Activated T-helper 2 cell treated with anti-CD3 and anti-CD28 coated beads, Interferon-gamma antibody, Interleukin-2, Interleukin-4, amounts not matched to agents 10 μg/mL and 5 μg/mL and 100 μg/mL, durations not matched to agents 14 hours and 24 hours and 36 hours (primary cell): ENCODE measurements around the gene ALDH3B2. TPM values are rescaled to one million over a fixed set of nuclear protein-coding genes. Genes with fewer than 3 reads are reported as not detected.

ENCODE experiments used
- DNase-seq: peaks from one replicate; pipeline ENCODE4 v3.0.0; 2021; ENCODE audit warnings: low spot score
- H3K27ac Mint-ChIP-seq: one replicate; pipeline ENCODE4 v1.8.0; 2021; ENCODE audit warnings: mixed read lengths
- H3K27me3 Mint-ChIP-seq: one replicate; pipeline ENCODE4 v1.8.0; 2021; ENCODE audit warnings: low read depth, mixed read lengths
- H3K36me3 Mint-ChIP-seq: one replicate; pipeline ENCODE4 v1.8.0; 2021; ENCODE audit warnings: low read depth, mixed read lengths
- H3K4me1 Mint-ChIP-seq: one replicate; pipeline ENCODE4 v1.8.0; 2021; ENCODE audit warnings: low read depth, mixed read lengths
- H3K4me3 Mint-ChIP-seq: one replicate; pipeline ENCODE4 v1.8.0; 2021; ENCODE audit warnings: low read depth, mild to moderate bottlenecking, moderate library complexity, mixed read lengths
- H3K9me3 Mint-ChIP-seq: one replicate; pipeline ENCODE4 v1.8.0; 2021; ENCODE audit warnings: mixed read lengths
- intact Hi-C: fragments of 100-400 bp; cut with micrococcal nuclease; formaldehyde crosslinking; loops from one replicate; pipeline ENCODE4 v1.15.1; 2023
- total RNA-seq: library from RNA; stranded (reverse); gene quantifications from 2 replicates; pipeline ENCODE4 v1.2.3, GENCODE V29; 2022

Gene ALDH3B2
- total RNA-seq, 1 donor from 2014 or later = not detected

DNA sequence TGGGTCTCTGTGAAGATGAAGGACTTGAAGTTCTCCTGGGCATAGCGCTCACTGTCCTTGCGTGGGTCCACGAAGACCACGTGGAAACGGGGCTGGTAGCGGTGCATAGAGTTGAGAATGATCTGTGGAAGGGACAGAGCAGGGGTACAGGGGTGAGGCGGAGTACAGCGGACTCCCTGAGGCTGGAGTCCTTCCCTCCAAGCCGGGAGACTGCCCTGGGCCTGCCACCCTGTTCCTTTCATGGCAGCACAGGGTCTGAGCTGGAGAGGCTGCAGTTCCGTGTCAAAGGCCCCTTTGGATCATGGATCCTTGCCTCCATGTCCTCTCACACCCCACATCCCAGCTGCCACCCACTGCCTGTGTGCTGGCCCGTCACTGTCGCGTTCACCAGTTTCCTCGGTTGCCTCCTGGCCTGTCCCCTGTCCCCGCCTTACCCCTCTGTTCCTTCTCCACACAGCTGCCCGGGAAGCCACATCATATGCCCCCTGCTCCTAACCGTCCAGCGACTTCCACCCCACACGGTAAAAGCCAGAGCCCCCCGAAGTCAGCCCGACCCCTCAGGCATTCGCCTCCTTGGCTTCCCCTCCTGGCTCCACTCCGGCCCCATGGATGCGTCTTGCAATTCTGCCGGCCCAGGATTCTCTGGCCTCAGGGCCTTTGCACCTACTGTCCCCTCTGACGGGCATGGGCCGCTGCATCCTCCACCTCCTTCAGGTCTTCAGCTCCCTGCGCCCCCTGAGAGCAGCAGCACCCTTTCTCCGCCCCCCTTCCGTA, 41.3 kb downstream of the ALDH3B2 start:
- H3K27me3 Mint-ChIP-seq = no peaks in the 10 kb centered on the region
- H3K9me3 Mint-ChIP-seq = no peaks in the 10 kb centered on the region
- no peak overlapping the region for H3K4me3 Mint-ChIP-seq
- no peak for DNase-seq
- no peaks in the 10 kb centered on the region for H3K36me3 Mint-ChIP-seq
- peaks cover 15% of the 10 kb centered on the region for H3K4me1 Mint-ChIP-seq
- H3K27ac Mint-ChIP-seq = no peak overlapping the region
- intact Hi-C loops = loop anchor here (5.0 kb wide), 1 partner anchor 126 kb away; the partner anchor contains the start of genes CDK2AP2 and PITPNM1

DNA sequence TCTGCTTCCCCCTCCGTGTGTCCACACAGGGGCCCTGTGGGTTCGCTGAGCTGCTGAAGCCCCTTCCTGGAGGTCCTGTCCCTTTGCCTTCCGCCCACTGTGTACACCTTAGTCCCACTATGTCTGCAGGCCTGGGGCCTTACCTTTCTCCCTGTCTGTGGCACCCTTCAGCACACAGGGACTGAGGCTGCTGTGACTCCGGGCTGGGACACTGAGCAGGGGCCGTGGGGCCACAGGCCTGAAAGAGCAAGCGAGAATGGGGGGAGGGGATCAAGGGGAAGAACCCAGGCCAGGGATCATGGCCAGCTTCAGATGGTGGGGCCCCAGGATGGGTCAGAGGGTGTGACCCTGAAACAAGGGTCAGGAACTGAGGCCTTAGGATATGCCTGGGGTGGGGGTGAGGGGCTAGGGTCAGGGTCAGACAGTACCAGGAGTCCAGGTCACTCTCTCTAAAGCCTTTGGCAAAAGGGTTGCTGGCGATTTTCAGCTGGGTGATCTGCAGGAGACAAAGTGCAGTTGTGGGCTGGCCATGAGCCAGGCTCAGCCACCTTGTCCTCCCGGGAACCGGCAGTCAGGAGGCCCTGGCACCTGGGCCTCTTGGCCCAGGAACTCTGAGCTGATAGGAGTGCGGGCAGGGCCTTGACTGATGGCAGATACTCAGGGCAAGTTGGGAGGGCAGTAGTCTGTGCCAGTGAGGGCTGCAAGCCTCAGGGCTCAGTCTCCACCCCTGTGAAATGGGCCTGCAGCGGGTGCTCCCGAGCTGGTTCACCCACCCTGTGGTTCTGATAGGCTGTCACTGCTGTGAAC, 42.0 kb downstream of the ALDH3B2 start:
- intact Hi-C loops = loop anchor here (5.0 kb wide), 1 partner anchor 125 kb away; the partner anchor contains the start of genes CDK2AP2 and PITPNM1
- H3K36me3 Mint-ChIP-seq = no peaks in the 10 kb centered on the region
- no peaks in the 10 kb centered on the region for H3K27me3 Mint-ChIP-seq
- H3K4me3 Mint-ChIP-seq = peak overlapping the region; percentile 62
- H3K27ac Mint-ChIP-seq = no peak overlapping the region
- H3K4me1 Mint-ChIP-seq = peaks cover 14% of the 10 kb centered on the region
- no peaks in the 10 kb centered on the region for H3K9me3 Mint-ChIP-seq
- no peak for DNase-seq

DNA sequence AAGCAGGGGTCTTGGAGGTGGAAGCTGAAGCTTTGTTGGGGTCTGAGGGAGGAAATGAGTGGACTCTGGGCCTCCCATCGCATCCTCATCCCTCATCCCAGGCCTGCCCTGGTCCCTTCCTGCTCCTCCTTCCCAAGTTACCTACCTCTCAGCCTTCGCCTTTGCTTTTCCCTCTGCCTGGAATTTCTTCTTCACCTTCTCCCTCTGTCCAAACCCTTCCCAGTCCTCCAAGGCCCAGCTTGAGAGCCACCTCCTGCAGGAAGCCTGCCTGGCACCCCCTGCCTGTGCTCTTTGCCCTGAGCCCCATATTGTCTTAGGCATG, 42.6 kb downstream of the ALDH3B2 start:
- H3K9me3 Mint-ChIP-seq = no peaks in the 10 kb centered on the region
- H3K36me3 Mint-ChIP-seq = no peaks in the 10 kb centered on the region
- no peaks in the 10 kb centered on the region for H3K27me3 Mint-ChIP-seq
- intact Hi-C loops = loop anchor here (2.0 to 5.0 kb wide), 2 partner anchors 125 to 173 kb away; partner anchors contain the start of genes CDK2AP2 and PITPNM1
- H3K4me3 Mint-ChIP-seq = peak overlapping the region; percentile 62
- H3K27ac Mint-ChIP-seq = no peak overlapping the region
- peaks cover 11% of the 10 kb centered on the region for H3K4me1 Mint-ChIP-seq
- no peak for DNase-seq

DNA sequence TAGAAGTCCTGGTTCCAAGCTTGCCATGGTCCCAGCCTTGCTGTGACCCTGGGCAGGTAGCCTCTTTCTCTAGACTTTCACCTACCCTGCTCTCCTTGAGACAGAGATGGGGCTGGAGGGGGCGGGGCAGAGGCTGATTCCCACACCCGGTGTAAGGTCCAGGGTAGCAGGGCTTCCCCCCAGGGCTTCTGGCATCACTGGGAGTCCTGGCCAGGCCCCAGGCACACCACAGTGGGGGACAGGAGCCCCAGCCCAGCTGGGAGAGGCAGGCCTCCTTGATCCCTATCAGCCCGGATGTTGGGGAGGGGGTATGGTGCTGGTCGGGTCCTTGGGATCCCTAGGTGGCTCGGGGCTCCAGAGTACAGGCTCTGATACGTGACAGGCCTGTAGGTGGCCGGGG, 43.0 kb downstream of the ALDH3B2 start:
- Mint-ChIP-seq H3K27me3 (no peaks in the 10 kb centered on the region), H3K9me3 (no peaks in the 10 kb centered on the region), H3K4me1 (peaks cover 9% of the 10 kb centered on the region), H3K4me3 (no peak overlapping the region), H3K36me3 (no peaks in the 10 kb centered on the region), H3K27ac (no peak overlapping the region)
- intact Hi-C loops = loop anchor here (2.0 to 5.0 kb wide), 2 partner anchors 124 to 173 kb away; partner anchors contain the start of genes CDK2AP2 and PITPNM1
- no peak for DNase-seq

DNA sequence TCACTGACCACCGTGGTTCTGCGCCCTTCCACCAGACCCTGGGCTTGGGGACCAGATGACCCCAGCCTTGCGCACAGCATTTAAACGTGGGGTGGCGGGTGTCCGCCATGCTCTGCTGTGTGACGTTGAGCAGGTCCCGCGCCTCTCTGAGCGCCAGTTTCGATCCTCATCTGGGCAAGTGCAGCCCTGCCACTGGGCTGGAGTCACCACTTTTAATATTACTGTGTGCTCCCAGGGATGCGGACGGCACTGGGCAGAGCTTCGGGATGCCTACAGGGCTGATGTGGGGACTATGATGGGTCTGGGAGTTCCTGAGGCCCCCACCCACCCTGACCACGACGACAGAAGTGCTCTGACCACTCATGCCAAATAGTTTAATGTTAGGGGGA, 43.5 kb downstream of the ALDH3B2 start:
- no peaks in the 10 kb centered on the region for H3K27me3 Mint-ChIP-seq
- intact Hi-C loops = loop anchor here (2.0 to 5.0 kb wide), 2 partner anchors 124 to 174 kb away; partner anchors contain the start of genes CDK2AP2 and PITPNM1
- H3K9me3 Mint-ChIP-seq = no peaks in the 10 kb centered on the region
- no peaks in the 10 kb centered on the region for H3K36me3 Mint-ChIP-seq
- DNase-seq = no peak
- peak overlapping the region; percentile 85 for H3K4me3 Mint-ChIP-seq
- peaks cover 9% of the 10 kb centered on the region for H3K4me1 Mint-ChIP-seq
- peak overlapping the region; percentile 74 for H3K27ac Mint-ChIP-seq

DNA sequence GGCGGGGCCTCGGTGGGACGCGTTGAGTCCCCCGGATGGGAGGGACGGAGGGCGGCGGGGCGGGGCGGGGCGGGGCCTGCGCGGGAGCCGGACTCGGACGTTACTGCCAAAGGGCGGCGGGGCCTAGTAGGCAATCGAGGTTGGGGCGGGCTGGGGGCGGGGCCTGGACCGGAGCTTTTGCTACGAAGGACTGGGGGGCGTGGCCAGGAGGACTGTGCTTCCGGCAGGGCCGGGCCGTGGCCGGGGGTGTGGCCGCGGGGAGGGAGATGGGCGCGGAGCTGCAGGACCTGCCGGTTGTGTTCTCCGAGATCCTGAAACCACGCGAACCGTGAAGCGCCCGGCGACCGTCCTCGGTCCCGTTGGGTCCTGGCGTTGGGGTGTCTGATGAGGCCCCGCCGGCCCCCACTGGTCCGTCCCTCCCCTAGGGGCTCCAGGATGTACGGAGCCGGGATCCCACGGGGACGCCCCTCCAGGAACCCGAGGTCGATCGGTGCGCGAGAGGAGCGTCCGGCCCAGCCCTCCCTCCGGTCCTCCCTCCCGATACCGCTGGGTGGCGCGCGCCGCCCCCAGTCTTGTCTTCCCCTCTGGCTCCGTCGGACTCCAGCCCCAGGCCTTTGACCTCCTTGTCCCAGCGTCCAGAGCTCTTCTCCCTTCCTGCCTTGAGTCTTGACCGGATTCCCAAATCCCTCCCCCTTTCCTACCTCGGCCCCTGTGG, 44.0 kb downstream of the ALDH3B2 start:
- peaks cover 9% of the 10 kb centered on the region for H3K4me1 Mint-ChIP-seq
- H3K27me3 Mint-ChIP-seq = no peaks in the 10 kb centered on the region
- peak overlapping the region; percentile 85 for H3K4me3 Mint-ChIP-seq
- peak overlapping the region; percentile 93 for H3K27ac Mint-ChIP-seq
- DNase-seq = peak; percentile 95
- H3K9me3 Mint-ChIP-seq = no peaks in the 10 kb centered on the region
- no peaks in the 10 kb centered on the region for H3K36me3 Mint-ChIP-seq
- intact Hi-C loops = loop anchor here (2.0 to 5.0 kb wide), 2 partner anchors 123 to 174 kb away; partner anchors contain the start of genes CDK2AP2 and PITPNM1

DNA sequence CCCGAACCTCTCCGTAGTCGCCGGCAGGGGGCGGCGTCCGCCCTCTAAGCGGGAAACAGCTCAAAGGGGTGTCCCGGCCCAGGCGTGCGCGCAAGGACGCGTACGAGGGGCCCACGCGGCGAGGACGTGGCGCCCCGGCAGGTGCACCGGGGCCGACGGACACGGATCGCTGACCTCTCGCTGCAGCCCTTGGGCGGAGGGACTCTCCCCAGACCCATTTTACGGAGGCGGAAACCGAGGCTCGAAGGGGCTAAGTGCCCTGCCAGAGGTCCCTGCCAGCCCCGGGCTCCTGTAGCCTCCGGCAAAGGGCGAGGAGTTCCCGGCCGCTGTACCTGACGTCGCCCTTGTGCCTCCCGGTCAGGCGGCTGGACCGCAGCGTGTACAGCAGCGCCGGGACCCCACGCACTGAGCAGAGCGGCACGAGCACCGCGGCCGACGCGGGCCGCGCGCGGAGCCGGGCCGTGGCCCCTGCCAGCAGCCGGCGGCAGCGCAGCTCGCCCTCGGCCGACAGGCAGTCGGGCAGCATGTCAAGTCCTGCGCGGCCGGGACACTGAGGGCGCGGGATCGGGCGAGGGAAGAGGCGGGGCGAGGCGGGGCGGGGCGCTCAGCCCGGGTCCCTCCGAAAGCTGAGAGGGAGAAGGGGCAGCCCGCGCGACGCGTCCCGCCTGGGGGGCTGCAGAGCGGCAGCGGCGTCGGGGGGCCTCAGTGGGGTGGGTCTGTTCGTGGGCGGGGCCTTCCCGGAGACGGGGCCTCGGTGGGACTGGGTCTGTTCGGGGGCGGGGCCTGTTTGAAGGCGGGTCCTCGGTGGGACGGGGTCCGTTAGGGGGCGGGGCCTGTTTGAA, 44.8 kb downstream of the ALDH3B2 start, which contains the start of gene NUDT8:
TSS of gene NUDT8 (minus strand) at position 552 of the 842 bp plus-strand sequence. CDS start at position 526, 26 bp downstream.
- H3K27me3 Mint-ChIP-seq = no peaks in the 10 kb centered on the region
- H3K4me3 Mint-ChIP-seq = peak within 1 kb of the TSS; percentile 85
- peak; percentile 85 for DNase-seq
- peak within 1 kb of the TSS; percentile 93 for H3K27ac Mint-ChIP-seq
- intact Hi-C loops = loop anchor here (1.0 to 5.0 kb wide), 4 partner anchors 15 to 175 kb away; partner anchors contain the start of genes CDK2AP2, NDUFV1 and PITPNM1
- H3K4me1 Mint-ChIP-seq = peaks cover 9% of the 10 kb centered on the region
- H3K36me3 Mint-ChIP-seq = no peaks in the 10 kb centered on the region
- no peaks in the 10 kb centered on the region for H3K9me3 Mint-ChIP-seq

DNA sequence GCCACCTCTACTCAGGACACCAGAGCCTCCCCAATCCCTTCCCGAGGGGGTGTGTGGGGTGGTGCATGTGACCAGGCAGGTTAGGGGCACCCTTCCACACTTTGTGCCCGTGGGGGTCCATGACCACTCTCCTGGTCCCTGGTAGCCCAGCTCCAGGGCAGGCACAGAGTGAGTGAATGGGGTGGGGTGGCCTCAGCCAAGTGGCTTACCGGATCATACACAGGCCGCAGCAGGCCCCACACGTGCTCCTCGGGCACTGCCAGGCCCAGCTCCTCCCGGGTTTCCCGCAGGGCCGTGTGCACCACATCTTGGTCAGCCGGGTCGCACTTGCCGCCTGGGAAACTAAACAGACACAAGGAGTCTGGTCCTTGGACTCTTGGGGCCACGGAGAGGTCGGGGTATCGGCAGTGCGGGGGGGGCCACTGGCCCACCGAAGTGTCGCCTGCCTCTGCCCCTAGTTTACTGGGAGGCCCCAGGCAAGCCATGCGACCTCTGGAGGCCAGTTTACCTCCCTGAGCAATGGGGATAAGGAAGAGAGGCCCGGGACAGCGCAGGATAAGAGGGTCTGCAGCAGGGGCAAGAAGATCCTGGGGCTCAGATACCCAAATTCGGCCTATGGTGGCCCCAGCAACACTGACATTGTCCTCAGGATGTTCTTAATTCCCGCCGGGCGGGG, 45.6 kb downstream of the ALDH3B2 start:
- Mint-ChIP-seq H3K4me1 (peaks cover 9% of the 10 kb centered on the region), H3K4me3 (peak overlapping the region; percentile 69), H3K9me3 (no peaks in the 10 kb centered on the region), H3K27ac (peak overlapping the region; percentile 33), H3K27me3 (no peaks in the 10 kb centered on the region), H3K36me3 (no peaks in the 10 kb centered on the region)
- intact Hi-C loops = loop anchor here (1.0 to 2.0 kb wide), 2 partner anchors 15 to 22 kb away; partner anchors contain the start of gene NDUFV1
- no peak for DNase-seq

DNA sequence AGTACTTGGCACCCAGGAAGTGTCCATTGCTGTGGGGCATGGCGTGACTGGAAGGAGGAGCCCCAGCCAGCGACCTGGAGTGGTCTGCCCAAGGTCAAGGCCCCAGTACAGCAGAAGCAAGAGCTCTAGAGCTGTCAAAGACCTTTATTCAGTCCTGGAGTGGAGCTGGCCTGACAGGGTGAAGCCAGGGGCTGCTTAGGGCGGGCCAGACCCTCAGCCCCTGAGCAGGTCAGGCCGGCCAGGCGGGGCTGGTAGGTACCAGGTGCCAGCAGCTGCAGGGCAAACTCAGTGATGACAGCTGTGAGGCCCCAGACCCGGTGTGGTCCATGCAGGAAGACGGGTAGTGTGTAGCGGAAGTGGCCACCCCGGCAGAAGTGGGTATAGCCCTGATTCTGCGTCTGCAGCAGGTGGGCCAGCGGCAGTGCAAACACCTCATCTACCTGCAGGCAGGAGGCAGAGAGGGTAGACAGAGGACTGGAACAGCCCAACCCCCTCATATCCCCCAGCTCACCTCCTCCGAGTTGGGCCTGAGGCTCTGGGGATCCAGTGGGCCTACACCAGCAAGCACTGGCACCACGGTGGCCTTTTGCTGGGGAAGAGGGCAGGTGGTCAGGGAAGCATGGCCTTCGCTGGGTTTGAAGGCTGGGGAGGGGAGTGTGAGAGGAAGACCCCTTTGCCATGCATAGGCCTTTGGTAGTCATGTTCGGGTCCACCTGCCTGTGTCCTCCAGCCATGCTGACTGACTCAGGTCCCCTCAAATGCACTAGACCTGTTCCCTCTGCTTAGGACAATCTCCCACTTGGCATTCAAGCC, 46.4 kb downstream of the ALDH3B2 start:
- Mint-ChIP-seq H3K9me3 (no peaks in the 10 kb centered on the region), H3K27ac (no peak overlapping the region), H3K4me3 (peak overlapping the region; percentile 37), H3K36me3 (no peaks in the 10 kb centered on the region), H3K4me1 (peaks cover 9% of the 10 kb centered on the region), H3K27me3 (no peaks in the 10 kb centered on the region)
- intact Hi-C loops = loop anchor here (2.0 kb wide), 1 partner anchor 21 kb away; the partner anchor contains the start of gene NDUFV1
- no peak for DNase-seq

DNA sequence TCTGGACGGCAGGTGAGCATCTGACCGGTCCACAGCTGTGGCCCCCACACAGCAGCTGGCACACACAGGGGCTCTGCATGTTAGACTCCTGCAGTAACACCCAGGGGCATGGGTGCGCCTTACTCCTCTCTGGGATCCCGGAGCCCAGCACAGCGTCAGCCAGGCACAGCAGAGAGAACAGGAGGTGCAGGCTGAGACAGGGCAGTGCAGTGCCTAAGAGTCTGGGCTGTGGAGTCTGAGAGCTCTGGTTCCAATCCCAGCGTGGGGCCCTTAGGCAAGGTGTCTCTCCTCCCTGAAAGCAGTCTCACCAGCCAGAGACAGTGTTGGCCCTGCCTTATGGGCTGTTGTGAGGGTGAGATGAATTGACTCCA, 47.0 kb downstream of the ALDH3B2 start:
- H3K4me1 Mint-ChIP-seq = peaks cover 9% of the 10 kb centered on the region
- H3K36me3 Mint-ChIP-seq = no peaks in the 10 kb centered on the region
- H3K27ac Mint-ChIP-seq = no peak overlapping the region
- DNase-seq = no peak
- no peaks in the 10 kb centered on the region for H3K9me3 Mint-ChIP-seq
- peak overlapping the region; percentile 37 for H3K4me3 Mint-ChIP-seq
- intact Hi-C loops = no loop called here
- H3K27me3 Mint-ChIP-seq = no peaks in the 10 kb centered on the region

DNA sequence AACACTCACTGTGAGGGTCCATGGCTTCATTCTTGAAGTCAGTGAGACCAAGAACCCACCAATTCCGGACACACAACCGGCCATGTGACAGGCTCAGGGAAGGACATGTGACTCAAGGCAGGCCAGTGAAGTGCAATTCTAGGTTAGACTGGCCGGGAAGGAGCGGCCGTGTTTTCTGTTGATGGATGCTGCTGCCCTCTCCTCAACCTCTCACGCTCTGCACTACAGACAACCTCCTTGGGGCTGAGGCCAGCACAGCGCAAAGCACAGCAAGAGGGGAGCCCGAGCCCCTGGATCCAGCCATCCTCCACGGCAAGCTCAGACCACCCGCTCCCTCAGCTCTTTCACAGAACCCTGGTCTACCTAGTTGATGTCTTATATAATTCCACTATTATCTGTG, 47.5 kb downstream of the ALDH3B2 start:
- Mint-ChIP-seq H3K27me3 (no peaks in the 10 kb centered on the region), H3K9me3 (no peaks in the 10 kb centered on the region), H3K4me3 (no peak overlapping the region), H3K27ac (no peak overlapping the region), H3K36me3 (no peaks in the 10 kb centered on the region), H3K4me1 (peaks cover 9% of the 10 kb centered on the region)
- no peak for DNase-seq
- intact Hi-C loops = no loop called here
